8988T (cell line): Measurements from ENCODE around the gene MICB.
"Not testable (repeated sequence)": the region's sequence is repeated elsewhere in the genome, so short reads cannot be mapped to it uniquely, and the experiment has no call there.

ENCODE experiments used
- DNase-seq: peaks from one replicate; pipeline ENCODE4 v3.0.0; 2011

The MICB gene

GRCh38 chr6:31476515-31477139 lies 21.3 kb upstream of the MICB start:
- DNase-seq, result no peak

DNA sequence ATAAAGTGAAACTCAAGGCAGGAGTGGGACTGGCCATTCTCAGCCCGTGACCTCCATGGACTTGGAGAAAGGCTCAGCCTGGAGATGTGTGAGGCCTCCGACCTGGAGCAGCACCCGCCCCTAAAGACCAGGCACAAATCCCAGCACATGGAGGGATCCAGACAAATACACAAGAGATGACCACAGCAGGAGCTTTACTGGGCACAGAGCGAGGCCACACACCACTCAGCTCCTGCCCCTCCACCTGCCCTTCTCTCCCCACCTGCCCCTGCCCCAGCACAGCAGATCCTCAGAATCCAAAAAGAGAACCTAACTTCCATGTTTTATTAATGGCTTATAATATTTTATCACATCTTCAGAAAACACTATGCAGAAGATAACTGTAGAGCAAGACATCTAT lies 20.4 kb upstream of the MICB start:
- DNase-seq, result no peak

GRCh38 chr6:31478186-31478950 lies 19.6 kb upstream of the MICB start:
- DNase-seq, result no peak

DNA sequence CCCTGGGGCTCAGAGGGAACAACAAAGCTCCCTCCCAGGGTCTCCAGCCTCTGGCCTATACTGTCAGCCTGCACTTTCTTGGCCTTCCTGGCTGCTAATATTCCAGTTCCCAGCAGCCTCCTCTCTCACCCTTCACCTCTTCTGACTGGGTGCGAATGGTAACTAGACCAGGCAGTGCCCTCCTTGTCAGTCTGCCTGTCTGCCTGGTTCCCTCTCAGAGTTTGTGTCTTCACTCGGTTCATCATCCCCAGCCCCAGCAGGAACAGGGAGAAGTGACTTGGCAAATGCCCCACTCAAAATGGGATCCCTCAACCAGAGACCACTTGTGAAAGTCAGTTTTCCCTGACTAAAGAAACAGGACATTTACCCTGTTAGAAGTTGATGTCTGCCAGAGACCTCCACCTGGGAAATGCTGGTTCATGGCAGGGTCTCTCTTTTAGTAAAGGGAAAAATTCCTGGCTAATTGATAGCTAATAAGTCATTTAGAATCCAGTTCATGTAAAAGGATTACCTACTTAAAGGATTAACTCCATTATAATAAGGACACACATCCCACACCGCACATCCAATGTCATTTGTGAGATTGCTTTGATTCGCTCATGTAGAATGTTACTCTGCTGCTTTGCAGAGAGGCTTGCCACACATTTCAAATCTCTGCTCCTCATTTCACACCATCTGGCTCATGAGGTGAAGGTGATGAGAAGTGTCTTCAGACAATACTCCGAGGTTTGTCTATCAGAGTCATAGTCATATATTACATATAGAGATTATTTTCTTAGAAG lies 18.6 kb upstream of the MICB start:
- no peak for DNase-seq

DNA sequence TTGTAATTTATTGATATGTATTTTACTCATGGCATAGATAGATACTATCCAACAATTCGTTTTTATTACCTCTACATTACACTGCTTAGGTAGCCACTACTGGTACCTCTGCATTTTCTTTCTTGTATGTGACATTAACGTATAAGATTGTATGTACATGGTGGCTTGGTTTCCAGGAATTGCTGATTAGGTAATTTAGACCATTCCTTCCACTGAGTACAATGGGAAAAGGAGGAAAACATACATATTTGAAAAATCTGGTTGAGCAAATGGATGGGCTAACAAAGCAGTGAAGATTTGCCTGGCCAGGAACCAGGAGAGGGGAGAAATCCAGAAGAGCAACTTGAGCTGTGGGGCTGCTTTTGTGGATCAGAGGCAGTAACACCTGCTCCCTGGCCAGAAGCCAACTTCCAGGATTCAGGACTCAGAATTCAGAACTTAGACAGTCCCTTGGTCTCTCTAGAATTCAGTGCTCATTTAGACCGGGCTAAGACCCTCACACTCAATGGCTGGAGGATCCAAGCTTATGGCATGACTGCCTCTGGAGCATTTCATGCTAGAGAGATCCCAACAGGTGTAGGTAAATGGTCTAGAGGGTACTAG lies 17.9 kb upstream of the MICB start:
- no peak for DNase-seq

DNA sequence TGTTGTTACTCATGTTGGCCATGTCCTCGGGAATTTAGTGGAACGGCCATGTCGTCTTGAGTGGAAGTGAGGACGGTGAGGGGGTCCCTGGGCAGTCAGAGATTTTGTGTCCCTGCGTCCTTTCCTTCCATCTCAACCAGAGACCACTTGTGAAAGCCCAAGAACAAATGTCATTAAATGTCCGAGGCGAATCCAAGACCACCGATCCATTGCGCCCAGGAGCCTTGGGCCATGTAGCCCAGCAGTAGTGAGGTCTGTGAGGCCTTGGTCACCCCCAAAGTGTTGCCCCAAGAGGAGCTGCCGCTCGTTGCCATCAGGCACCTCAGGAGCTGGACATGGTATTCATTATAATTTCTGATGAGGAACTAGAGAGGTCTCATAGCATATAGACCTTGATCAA lies 17.4 kb upstream of the MICB start:
- DNase-seq, result no peak

GRCh38 chr6:31483392-31483791 lies 14.6 kb upstream of the MICB start:
- DNase-seq, result no peak

- no peak for DNase-seq
Measured at GRCh38 chr6:31485055-31485454, 12.9 kb upstream of the MICB start.

DNA sequence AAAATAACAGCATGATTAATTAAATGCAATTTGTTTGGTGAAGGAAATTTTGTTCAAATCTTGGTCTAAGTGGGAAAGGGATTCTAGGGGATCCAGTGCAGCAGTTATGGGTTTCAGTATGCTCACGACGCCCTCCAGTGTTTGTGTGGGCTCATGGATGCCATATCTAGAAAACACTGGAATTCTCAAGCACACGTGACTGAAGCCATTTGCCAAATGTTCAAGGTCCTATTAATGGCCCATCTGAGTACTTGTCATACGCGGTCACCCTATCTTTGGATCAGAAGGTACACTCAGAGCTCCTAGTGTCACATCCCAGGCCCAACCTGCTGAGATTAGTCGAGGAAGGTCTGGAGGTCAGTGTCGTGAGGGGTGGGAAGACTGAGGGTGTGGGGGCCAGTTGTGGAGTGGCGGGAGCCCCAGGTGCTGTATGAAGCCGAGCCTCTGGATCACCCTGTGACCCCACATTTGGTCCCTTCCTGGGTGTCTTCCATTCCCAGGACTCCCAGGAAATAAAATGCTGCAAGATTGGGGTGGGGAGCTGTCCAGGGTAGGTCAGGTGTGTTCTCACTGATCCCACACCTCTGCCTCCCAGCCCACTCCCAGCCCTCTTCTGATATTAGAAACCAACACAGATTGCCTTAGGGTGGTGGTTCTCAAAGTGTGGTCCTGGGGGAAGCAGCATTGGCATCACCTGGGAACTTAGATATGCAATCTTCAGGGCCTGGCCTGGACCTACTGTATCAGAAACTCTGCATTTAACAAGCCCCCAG lies 11.7 kb upstream of the MICB start:
- not testable (repeated sequence) for DNase-seq

GRCh38 chr6:31487674-31488073 lies 10.3 kb upstream of the MICB start:
- not testable (repeated sequence) for DNase-seq

DNA sequence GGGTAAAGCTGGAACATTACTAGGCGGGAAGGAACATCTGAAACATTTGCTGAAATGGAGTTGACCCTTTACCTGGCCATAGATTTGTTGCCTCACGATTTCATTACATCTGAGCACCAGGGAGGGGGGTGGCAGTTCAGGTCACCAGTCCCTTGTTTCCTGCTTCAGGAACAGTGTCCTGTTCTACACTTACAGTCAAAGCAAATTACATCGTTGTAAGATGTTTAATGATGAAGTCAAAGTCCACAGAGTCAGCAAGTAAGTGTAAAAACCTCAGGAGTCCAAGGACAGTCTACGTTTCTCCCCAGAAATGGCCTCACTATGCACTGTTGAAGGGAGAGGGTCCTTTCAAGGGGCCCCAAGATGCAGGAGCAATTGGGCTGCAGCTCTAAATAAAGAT lies 8.9 kb upstream of the MICB start:
- no peak for DNase-seq

DNA sequence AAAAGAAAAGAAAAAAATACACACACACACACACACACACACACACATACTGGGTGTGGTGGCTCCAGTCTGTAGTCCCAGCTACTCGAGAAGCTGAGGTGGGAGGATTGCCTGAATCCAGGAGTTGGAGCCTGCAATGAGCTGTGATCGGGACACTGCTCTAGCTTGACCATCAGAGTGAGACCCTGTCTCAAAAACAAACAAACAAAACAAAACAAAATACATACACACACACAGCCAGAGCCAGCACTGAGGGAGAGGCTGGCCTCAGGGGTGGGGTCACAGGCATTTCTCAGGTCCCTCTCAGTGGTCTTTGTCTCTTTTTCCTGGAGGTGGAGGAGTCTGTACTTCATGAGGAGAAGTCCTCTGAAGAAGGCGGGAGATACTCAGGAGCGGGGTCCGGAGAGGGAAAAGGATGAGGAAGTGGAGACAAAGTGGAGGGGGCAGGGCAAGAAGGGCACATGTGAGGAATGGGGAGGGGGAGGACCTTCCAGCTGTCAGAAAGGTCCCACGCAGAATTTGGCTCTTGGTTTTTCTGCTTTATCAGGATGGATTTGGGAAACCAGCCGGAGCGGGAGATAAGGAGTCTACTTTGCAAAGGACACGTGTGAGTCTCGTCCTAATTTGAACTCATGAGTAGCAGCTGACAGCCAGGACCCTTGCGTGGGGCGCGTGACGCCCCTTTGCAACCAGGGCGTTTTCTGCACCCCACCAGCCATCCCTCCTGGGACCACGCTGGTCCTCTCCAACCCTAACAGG lies 7.7 kb upstream of the MICB start:
- no peak for DNase-seq

GRCh38 chr6:31493550-31493874 lies 4.4 kb upstream of the MICB start:
- not testable (repeated sequence) for DNase-seq

- peak; percentile 69 for DNase-seq
Measured at GRCh38 chr6:31493875-31494694, 3.9 kb upstream of the MICB start.

DNA sequence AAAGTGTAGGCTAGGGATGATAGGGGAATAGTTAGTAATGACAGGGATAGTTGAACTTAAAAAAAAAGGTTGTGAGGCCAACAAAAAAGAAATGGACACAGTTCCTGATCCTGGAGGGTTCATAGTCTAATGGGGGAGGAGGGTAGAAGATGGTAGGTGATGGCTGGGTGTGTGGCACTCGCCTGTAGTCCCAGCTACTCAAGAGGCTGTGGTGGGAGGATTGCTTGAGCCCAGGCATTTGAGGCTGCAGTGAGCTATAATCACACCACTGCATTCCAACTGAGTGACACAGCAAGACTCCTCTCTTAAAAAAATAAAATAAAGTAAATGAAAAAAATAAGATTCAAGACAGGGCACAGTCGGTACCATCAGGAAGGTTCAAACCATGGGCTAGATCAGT lies 2.4 kb upstream of the MICB start:
- DNase-seq, result no peak

GRCh38 chr6:31496826-31497225 lies 1.1 kb upstream of the MICB start:
- not testable (repeated sequence) for DNase-seq

DNA sequence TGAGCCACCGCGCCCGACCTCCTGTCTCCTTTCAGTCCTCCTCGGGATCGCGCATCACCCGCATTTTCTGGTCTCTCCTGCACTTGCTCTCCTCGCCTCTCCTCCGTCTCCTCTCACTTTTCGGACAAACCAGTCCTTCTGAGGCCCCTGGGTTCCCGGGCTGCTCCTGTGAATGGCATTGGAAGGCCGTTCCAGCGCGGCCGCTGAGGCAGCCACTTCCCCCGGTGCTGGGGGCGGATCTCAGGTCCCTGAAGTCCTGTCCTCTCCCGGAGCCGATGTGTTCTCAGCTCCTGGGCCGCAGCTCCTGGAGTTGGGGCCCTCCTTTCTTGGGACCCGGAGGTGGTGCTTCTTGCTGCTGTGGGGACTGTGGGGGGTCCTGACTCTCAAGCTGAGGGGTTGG lies 803 bp downstream of the MICB start:
- DNase-seq, result peak; percentile 35

GRCh38 chr6:31499648-31500047 lies 1.7 kb downstream of the MICB start:
- not testable (repeated sequence) for DNase-seq

GRCh38 chr6:31502586-31502985 lies 4.6 kb downstream of the MICB start:
- no peak for DNase-seq

- not testable (repeated sequence) for DNase-seq
Measured at GRCh38 chr6:31509036-31509435, 11.1 kb downstream of the MICB start.

DNA sequence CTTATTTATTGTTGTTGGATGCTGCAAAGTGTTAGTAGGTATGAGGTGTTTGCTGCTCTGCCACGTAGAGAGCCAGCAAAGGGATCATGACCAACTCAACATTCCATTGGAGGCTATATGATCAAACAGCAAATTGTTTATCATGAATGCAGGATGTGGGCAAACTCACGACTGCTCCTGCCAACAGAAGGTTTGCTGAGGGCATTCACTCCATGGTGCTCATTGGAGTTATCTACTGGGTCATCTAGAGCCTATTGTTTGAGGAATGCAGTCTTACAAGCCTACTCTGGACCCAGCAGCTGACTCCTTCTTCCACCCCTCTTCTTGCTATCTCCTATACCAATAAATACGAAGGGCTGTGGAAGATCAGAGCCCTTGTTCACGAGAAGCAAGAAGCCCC lies 12.1 kb downstream of the MICB start:
- DNase-seq, result no peak
